Measurements from ENCODE around the gene CTNNA1. TPM values are rescaled to one million over a fixed set of nuclear protein-coding genes. Genes with fewer than 3 reads are reported as not detected.

CTNNA1 gene
- total RNA-seq, 1 donor from 2014 or later = 304 TPM

GRCh38 chr5:138778234-138778633, 25.0 kb downstream of the CTNNA1 start:
- no peak overlapping the region for H3K27ac ChIP-seq
- TF ChIP-seq POLR2AphosphoS5 (IDR thresholded peaks at IDR 0.05; ENCODE audit: insufficient read depth in 1 of 2, low read depth in 1 of 2) (no peak), CTCF (IDR thresholded peaks at IDR 0.05) (no peak)
- intact Hi-C loops (cut with DNase I) = no loop called here

GRCh38 chr5:138783976-138784375, 30.8 kb downstream of the CTNNA1 start:
- intact Hi-C loops (cut with DNase I) = no loop called here
- Histone ChIP-seq H3K27ac (no peak overlapping the region), H3K9me3 (no peaks in the 10 kb centered on the region), H3K36me3 (peaks cover 0 to 10% of the 10 kb centered on the region in 2 donors), H3K27me3 (no peaks in the 10 kb centered on the region), H3K4me3 (no peak overlapping the region), H3K4me1 (peaks cover 25% of the 10 kb centered on the region)
- TF ChIP-seq CTCF (IDR thresholded peaks at IDR 0.05) = no peak
- no peak for TF ChIP-seq POLR2AphosphoS5 (IDR thresholded peaks at IDR 0.05; ENCODE audit: insufficient read depth in 1 of 2, low read depth in 1 of 2)
- no peak for TF ChIP-seq POLR2A (IDR thresholded peaks at IDR 0.05)
- DNase-seq (ENCODE audit: extremely low spot score in 2 of 2) = no peak

More at GRCh38 chr5:138778234-138778633, 25.0 kb downstream of the CTNNA1 start:
- H3K27me3 ChIP-seq = no peaks in the 10 kb centered on the region
- peaks cover 0 to 7% of the 10 kb centered on the region in 2 donors for H3K36me3 ChIP-seq
- no peak overlapping the region for H3K4me3 ChIP-seq
- no peaks in the 10 kb centered on the region for H3K9me3 ChIP-seq
- no peak for DNase-seq (ENCODE audit: extremely low spot score in 2 of 2)
- H3K4me1 ChIP-seq = peaks cover 32% of the 10 kb centered on the region

GRCh38 chr5:138784590-138784989, 31.4 kb downstream of the CTNNA1 start:
- intact Hi-C loops (cut with DNase I) = no loop called here
- Histone ChIP-seq H3K27me3 (no peaks in the 10 kb centered on the region), H3K4me3 (no peak overlapping the region), H3K27ac (no peak overlapping the region), H3K9me3 (no peaks in the 10 kb centered on the region), H3K36me3 (peaks cover 0 to 10% of the 10 kb centered on the region in 2 donors), H3K4me1 (peaks cover 21% of the 10 kb centered on the region)
- DNase-seq (ENCODE audit: extremely low spot score in 2 of 2) = no peak
- no peak for TF ChIP-seq CTCF (IDR thresholded peaks at IDR 0.05)
- TF ChIP-seq POLR2AphosphoS5 (IDR thresholded peaks at IDR 0.05; ENCODE audit: insufficient read depth in 1 of 2, low read depth in 1 of 2) = no peak
- TF ChIP-seq POLR2A (IDR thresholded peaks at IDR 0.05) = no peak

GRCh38 chr5:138789771-138790242, 36.6 kb downstream of the CTNNA1 start:
- no peak for TF ChIP-seq POLR2AphosphoS5 (IDR thresholded peaks at IDR 0.05; ENCODE audit: insufficient read depth in 1 of 2, low read depth in 1 of 2)
- no peak for TF ChIP-seq CTCF (IDR thresholded peaks at IDR 0.05)
- TF ChIP-seq POLR2A (IDR thresholded peaks at IDR 0.05) = no peak
- Histone ChIP-seq H3K4me1 (peaks cover 34% of the 10 kb centered on the region), H3K4me3 (no peak overlapping the region), H3K36me3 (no peaks in the 10 kb centered on the region), H3K9me3 (no peaks in the 10 kb centered on the region), H3K27ac (no peak overlapping the region), H3K27me3 (no peaks in the 10 kb centered on the region)
- no peak for DNase-seq (ENCODE audit: extremely low spot score in 2 of 2)
- intact Hi-C loops (cut with DNase I) = no loop called here

GRCh38 chr5:138790684-138791083, 37.5 kb downstream of the CTNNA1 start:
- Histone ChIP-seq H3K27ac (no peak overlapping the region), H3K36me3 (no peaks in the 10 kb centered on the region), H3K27me3 (no peaks in the 10 kb centered on the region), H3K4me1 (peaks cover 34% of the 10 kb centered on the region), H3K4me3 (no peak overlapping the region), H3K9me3 (no peaks in the 10 kb centered on the region)
- no peak for DNase-seq (ENCODE audit: extremely low spot score in 2 of 2)
- intact Hi-C loops (cut with DNase I) = no loop called here
- TF ChIP-seq POLR2AphosphoS5 (IDR thresholded peaks at IDR 0.05; ENCODE audit: insufficient read depth in 1 of 2, low read depth in 1 of 2) (no peak), CTCF (IDR thresholded peaks at IDR 0.05) (no peak), POLR2A (IDR thresholded peaks at IDR 0.05) (no peak)
